Lung (tissue), 12 donors: ENCODE data around the gene JMJD8. TPM values are rescaled to one million over a fixed set of nuclear protein-coding genes. Genes with fewer than 3 reads are reported as not detected.

Experiments used
- ATAC-seq: fragments of 200-7000 bp; cut with Tn5 transposase; one replicate; pipeline ENCODE4 v1.9.1; 2020; ENCODE audit warnings: moderate number of reproducible peaks; ENCODE audit not compliant: insufficient read depth, low FRiP score
- DNase-seq, 3 donors: peaks; one replicate each; pipeline ENCODE4 v3.0.0-alpha.2; 2013 to 2017
- H3K27ac ChIP-seq, 2 donors: one replicate each; pipeline ENCODE4 v1.5.1; 2013; ENCODE audit warnings: mild to moderate bottlenecking in 2 of 2, moderate library complexity in 2 of 2, control low read depth in 1 of 2, inconsistent platforms in 1 of 2, low read depth in 1 of 2, low read length in 1 of 2
- H3K27me3 ChIP-seq, 3 donors: one replicate each; pipeline ENCODE4 v1.5.1; 2013; ENCODE audit warnings: low read length in 2 of 3; ENCODE audit not compliant: control insufficient read depth in 3 of 3, insufficient read depth in 3 of 3
- H3K36me3 ChIP-seq, 4 donors: one replicate each; pipeline ENCODE4 v1.5.1; 2013; ENCODE audit warnings: low read length in 4 of 4, mild to moderate bottlenecking in 1 of 4, moderate library complexity in 1 of 4; ENCODE audit not compliant: control insufficient read depth in 4 of 4, insufficient read depth in 4 of 4
- H3K4me1 ChIP-seq, 5 donors: one replicate each; pipeline ENCODE4 v1.5.1; 2013; ENCODE audit warnings: low read length in 5 of 5, mild to moderate bottlenecking in 2 of 5, moderate library complexity in 1 of 5; ENCODE audit not compliant: control insufficient read depth in 5 of 5, insufficient read depth in 5 of 5
- H3K4me3 ChIP-seq: one replicate; pipeline ENCODE4 v1.5.1; 2013; ENCODE audit warnings: mild to moderate bottlenecking, control low read depth, moderate library complexity
- H3K9ac ChIP-seq, 2 donors: one replicate each; pipeline ENCODE4 v1.5.1; 2013; ENCODE audit warnings: low read length in 2 of 2, control low read depth in 1 of 2; ENCODE audit not compliant: insufficient read depth in 1 of 2
- H3K9me3 ChIP-seq, 4 donors: one replicate each; pipeline ENCODE4 v1.5.1; 2013; ENCODE audit warnings: low read length in 3 of 4, mild to moderate bottlenecking in 1 of 4, moderate library complexity in 1 of 4; ENCODE audit not compliant: control insufficient read depth in 4 of 4, insufficient read depth in 3 of 4
- CTCF ChIP-seq: IDR thresholded peaks from 2 replicates; pipeline ENCODE4 v1.5.1; 2012; ENCODE audit warnings: mild to moderate bottlenecking; ENCODE audit errors: control extremely low read depth, extremely low read depth
- WGBS, 2 donors: extraction: QIAGEN DNeasy Blood & Tissue Kit; methylation state at CpG; one replicate each; pipeline ENCODE4 v1.1.7; 2013; 5-methylcytosine and 5-hydroxymethylcytosine counted together
- polyA plus RNA-seq, 2 donors: library from polyadenylated mRNA; stranded (reverse); fragments of 200-250 nt; gene quantifications; one replicate each; pipeline ENCODE4 v1.2.1, GENCODE V29; 2013
- total RNA-seq, 2 donors: library from RNA; depleted of rRNA in 1 of 2; stranded (reverse); fragments of >200 nt in 1 of 2; gene quantifications; one replicate each; pipeline ENCODE4 v1.2.1, GENCODE V29; 2014 to 2021
- donor health status: control.
- donor health status: control.
- donor health status: Bipolar disorder and iron deficiency.
- donor health status: healthy.
- donor health status: DM: yes; HTN: yes; CAD: no.

Gene JMJD8
- total and polyA plus RNA-seq, 4 donors = 32.5 to 90.3 (median 57.9) TPM

GRCh38 chr16:660459-661183 is 23.5 kb downstream of the JMJD8 start:
- H3K27me3 ChIP-seq = no peaks in the 10 kb centered on the region
- no peak overlapping the region for H3K9ac ChIP-seq
- DNase-seq = peak; percentile 66 to 83 (median 70)
- peak; percentile 82 for ATAC-seq
- TF ChIP-seq CTCF = peak; percentile 25
- H3K36me3 ChIP-seq = peaks cover 0 to 27% (median 2%) of the 10 kb centered on the region in 4 donors
- peaks cover 0 to 7% (median 0%) of the 10 kb centered on the region in 5 donors for H3K4me1 ChIP-seq
- no peaks in the 10 kb centered on the region for H3K9me3 ChIP-seq
- peak overlapping the region; percentile 68 to 69 for H3K27ac ChIP-seq
- WGBS, 2 donors = 6 to 17% methylated on average over 28 to 39 of the region's 43 CpGs
- no peak overlapping the region for H3K4me3 ChIP-seq

- Histone ChIP-seq H3K4me3 (no peak overlapping the region), H3K9ac (no peak overlapping the region), H3K36me3 (peaks cover 0 to 32% (median 2%) of the 10 kb centered on the region in 4 donors), H3K27ac (peak overlapping the region in 1 of 2 donors; percentile 69), H3K4me1 (peaks cover 0 to 7% (median 0%) of the 10 kb centered on the region in 5 donors), H3K9me3 (no peaks in the 10 kb centered on the region), H3K27me3 (no peaks in the 10 kb centered on the region)
- no peak for TF ChIP-seq CTCF
- ATAC-seq = no peak
- DNase-seq = no peak
- 61 to 82% methylated on average over 5 to 6 of the region's 6 CpGs for WGBS, 2 donors
Measured at GRCh38 chr16:660132-660458, 24.0 kb downstream of the JMJD8 start.

GRCh38 chr16:659618-660017 is 24.5 kb downstream of the JMJD8 start:
- Histone ChIP-seq H3K9ac (no peak overlapping the region), H3K4me3 (no peak overlapping the region), H3K36me3 (peaks cover 0 to 33% (median 2%) of the 10 kb centered on the region in 4 donors), H3K9me3 (no peaks in the 10 kb centered on the region), H3K27me3 (no peaks in the 10 kb centered on the region), H3K4me1 (peaks cover 0 to 7% (median 0%) of the 10 kb centered on the region in 5 donors), H3K27ac (no peak overlapping the region)
- TF ChIP-seq CTCF = no peak
- ATAC-seq = no peak
- no peak for DNase-seq
- WGBS, 2 donors = 92 to 94% methylated on average over 20 of the region's 20 CpGs
